Neural progenitor cell (in vitro differentiated cells): Measurements from ENCODE around the gene USP17L11.
"Not testable (repeated sequence)": the region's sequence is repeated elsewhere in the genome, so short reads cannot be mapped to it uniquely, and the experiment has no call there.

Experiments used
- CTCF ChIP-seq: fragments of 200-600 bp; sonication (generic); IDR thresholded peaks from 2 replicates; pipeline ENCODE4 v1.5.1; 2017; ENCODE audit warnings: antibody characterized with exemption, mild to moderate bottlenecking
- EZH2 ChIP-seq: fragments of 200-600 bp; sonication (generic); IDR thresholded peaks from 2 replicates; pipeline ENCODE4 v1.6.1; 2017; ENCODE audit warnings: antibody characterized with exemption, mild to moderate bottlenecking, moderate library complexity

GRCh38 chr4:9234085-9234484 lies 18.9 kb downstream of the USP17L11 start, which contains the start of gene USP17L15:
- TF ChIP-seq CTCF, EZH2: not testable (repeated sequence)
